ENCODE results near the gene UBR4. TPM values are rescaled to one million over a fixed set of nuclear protein-coding genes. Genes with fewer than 3 reads are reported as not detected.

The UBR4 gene
- total and polyA plus RNA-seq, 7 donors = 32.4 to 215 (median 73.5) TPM

- Histone ChIP-seq H3K4me1 (peaks cover 0 to 13% (median 4%) of the 10 kb centered on the region in 4 donors), H3K4me3 (no peak overlapping the region), H3K9me3 (no peaks in the 10 kb centered on the region), H3K27ac (no peak overlapping the region), H3K36me3 (no peaks in the 10 kb centered on the region), H3K27me3 (no peaks in the 10 kb centered on the region)
- 70 to 73% methylated on average over 17 of the region's 17 CpGs for WGBS, 2 donors
- no peak for DNase-seq
- TF ChIP-seq POLR2A (IDR thresholded peaks at IDR 0.05) (no peak), EP300 (IDR thresholded peaks at IDR 0.05) (no peak), POLR2AphosphoS5 (IDR thresholded peaks at IDR 0.05) (no peak)
- intact Hi-C loops (cut with DNase I) = no loop called here
These were observed 173.8 kb downstream of the UBR4 start for GRCh38 chr1:19036041-19036812.

DNA sequence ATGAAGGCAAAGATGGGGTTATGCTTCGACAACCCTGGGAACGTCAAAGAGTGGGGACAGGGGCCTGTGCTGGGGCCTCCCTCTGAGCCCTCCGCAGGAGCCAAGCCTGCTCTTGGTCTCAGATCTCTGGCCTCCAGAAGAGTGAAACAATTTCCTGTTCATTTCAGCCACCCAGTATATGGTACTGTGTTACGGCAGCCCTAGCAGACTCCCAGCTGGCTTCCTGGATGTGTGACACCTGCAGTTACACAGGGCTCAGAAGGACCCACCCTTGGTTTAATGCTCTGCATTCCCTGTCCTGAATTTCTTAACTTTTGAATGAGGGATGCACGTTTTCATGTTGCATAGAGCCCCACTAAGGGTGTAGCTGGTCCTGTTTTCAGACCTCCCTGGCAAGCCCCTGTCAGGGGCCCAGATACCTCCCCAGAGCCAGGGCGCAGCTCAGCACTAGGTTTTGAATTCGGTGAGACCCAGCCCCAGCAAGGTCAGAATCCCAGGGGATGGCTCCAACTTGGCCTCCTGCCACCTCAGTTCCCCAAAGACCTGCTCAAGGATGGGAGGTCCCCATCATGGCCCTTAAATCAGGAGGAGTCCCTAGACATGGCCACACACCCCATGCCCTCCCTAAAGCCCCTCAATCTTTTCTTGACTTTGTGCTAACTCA lies 174.6 kb downstream of the UBR4 start:
- Histone ChIP-seq H3K4me1 (peaks cover 0 to 13% (median 4%) of the 10 kb centered on the region in 4 donors), H3K27ac (no peak overlapping the region), H3K4me3 (no peak overlapping the region), H3K27me3 (no peaks in the 10 kb centered on the region), H3K36me3 (no peaks in the 10 kb centered on the region), H3K9me3 (no peaks in the 10 kb centered on the region)
- no peak for DNase-seq
- 42 to 56% methylated on average over 7 of the region's 7 CpGs for WGBS, 2 donors
- intact Hi-C loops (cut with DNase I) = no loop called here
- TF ChIP-seq POLR2AphosphoS5 (IDR thresholded peaks at IDR 0.05) (no peak), EP300 (IDR thresholded peaks at IDR 0.05) (no peak), POLR2A (IDR thresholded peaks at IDR 0.05) (no peak)
- TF ChIP-seq, protein P1, sequence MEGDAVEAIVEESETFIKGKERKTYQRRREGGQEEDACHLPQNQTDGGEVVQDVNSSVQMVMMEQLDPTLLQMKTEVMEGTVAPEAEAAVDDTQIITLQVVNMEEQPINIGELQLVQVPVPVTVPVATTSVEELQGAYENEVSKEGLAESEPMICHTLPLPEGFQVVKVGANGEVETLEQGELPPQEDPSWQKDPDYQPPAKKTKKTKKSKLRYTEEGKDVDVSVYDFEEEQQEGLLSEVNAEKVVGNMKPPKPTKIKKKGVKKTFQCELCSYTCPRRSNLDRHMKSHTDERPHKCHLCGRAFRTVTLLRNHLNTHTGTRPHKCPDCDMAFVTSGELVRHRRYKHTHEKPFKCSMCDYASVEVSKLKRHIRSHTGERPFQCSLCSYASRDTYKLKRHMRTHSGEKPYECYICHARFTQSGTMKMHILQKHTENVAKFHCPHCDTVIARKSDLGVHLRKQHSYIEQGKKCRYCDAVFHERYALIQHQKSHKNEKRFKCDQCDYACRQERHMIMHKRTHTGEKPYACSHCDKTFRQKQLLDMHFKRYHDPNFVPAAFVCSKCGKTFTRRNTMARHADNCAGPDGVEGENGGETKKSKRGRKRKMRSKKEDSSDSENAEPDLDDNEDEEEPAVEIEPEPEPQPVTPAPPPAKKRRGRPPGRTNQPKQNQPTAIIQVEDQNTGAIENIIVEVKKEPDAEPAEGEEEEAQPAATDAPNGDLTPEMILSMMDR (IDR thresholded peaks at IDR 0.05) = no peak

- Histone ChIP-seq H3K4me3 (no peak overlapping the region), H3K27me3 (no peaks in the 10 kb centered on the region), H3K27ac (no peak overlapping the region), H3K4me1 (peaks cover 0 to 13% (median 4%) of the 10 kb centered on the region in 4 donors), H3K9me3 (no peaks in the 10 kb centered on the region), H3K36me3 (no peaks in the 10 kb centered on the region)
- TF ChIP-seq POLR2AphosphoS5 (IDR thresholded peaks at IDR 0.05) (no peak), EP300 (IDR thresholded peaks at IDR 0.05) (no peak), POLR2A (IDR thresholded peaks at IDR 0.05) (no peak)
- TF ChIP-seq, protein P1 (IDR thresholded peaks at IDR 0.05) = no peak
- WGBS, 2 donors = 90 to 96% methylated on average over 10 of the region's 10 CpGs
- intact Hi-C loops (cut with DNase I) = no loop called here
- no peak for DNase-seq
These were observed 175.3 kb downstream of the UBR4 start for GRCh38 chr1:19034721-19035120.

GRCh38 chr1:19033926-19034680 lies 176.0 kb downstream of the UBR4 start:
- intact Hi-C loops (cut with DNase I) = no loop called here
- no peak overlapping the region for H3K27ac ChIP-seq
- no peaks in the 10 kb centered on the region for H3K9me3 ChIP-seq
- H3K4me3 ChIP-seq = no peak overlapping the region
- H3K36me3 ChIP-seq = no peaks in the 10 kb centered on the region
- TF ChIP-seq, protein P1 (IDR thresholded peaks at IDR 0.05) = no peak
- TF ChIP-seq POLR2AphosphoS5 (IDR thresholded peaks at IDR 0.05) (no peak), EP300 (IDR thresholded peaks at IDR 0.05) (no peak), POLR2A (IDR thresholded peaks at IDR 0.05) (no peak)
- H3K4me1 ChIP-seq = peaks cover 0 to 13% (median 4%) of the 10 kb centered on the region in 4 donors
- 90 to 91% methylated on average over 22 of the region's 22 CpGs for whole genome bisulfite sequencing, 2 donors
- H3K27me3 ChIP-seq = no peaks in the 10 kb centered on the region
- no peak for DNase-seq

DNA sequence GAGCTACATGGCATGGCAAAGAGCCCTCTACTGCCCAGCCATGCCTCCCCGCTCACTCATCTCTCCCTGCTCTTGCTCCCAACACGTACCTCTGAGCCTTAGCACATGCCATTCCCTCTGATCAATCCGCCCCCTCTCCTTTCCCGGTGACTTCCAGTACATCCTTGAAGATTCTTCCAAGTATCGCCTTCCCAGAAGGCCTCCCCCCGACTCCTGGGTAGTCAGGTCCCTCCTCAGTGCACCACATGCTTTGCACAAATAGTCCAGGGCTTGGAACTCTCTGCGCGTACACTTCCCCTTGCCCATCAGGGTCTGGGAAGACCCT lies 176.6 kb downstream of the UBR4 start:
- WGBS, 2 donors = 89 to 94% methylated on average over 8 of the region's 8 CpGs

More for the DNA sequence above, 176.6 kb downstream of the UBR4 start:
- H3K4me1 ChIP-seq = peaks cover 0 to 13% (median 4%) of the 10 kb centered on the region in 4 donors
- H3K27me3 ChIP-seq = no peaks in the 10 kb centered on the region
- H3K4me3 ChIP-seq = no peak overlapping the region
- H3K9me3 ChIP-seq = no peaks in the 10 kb centered on the region
- intact Hi-C loops (cut with DNase I) = no loop called here
- TF ChIP-seq, protein P1 (IDR thresholded peaks at IDR 0.05) = no peak
- TF ChIP-seq POLR2A (IDR thresholded peaks at IDR 0.05) = no peak
- TF ChIP-seq POLR2AphosphoS5 (IDR thresholded peaks at IDR 0.05) = no peak
- TF ChIP-seq EP300 (IDR thresholded peaks at IDR 0.05) = no peak
- no peak overlapping the region for H3K27ac ChIP-seq
- no peaks in the 10 kb centered on the region for H3K36me3 ChIP-seq
- no peak for DNase-seq

Measured in sigmoid colon (tissue), 7 donors.